DND-41 (cell line): ENCODE data around the gene PHACTR1.

Experiments
- ATAC-seq: fragments of 200-7000 bp; cut with Tn5 transposase; 3 replicates; pipeline ENCODE4 v1.9.1; 2021; ENCODE audit warnings: low read depth; ENCODE audit not compliant: insufficient read depth
- DNase-seq: peaks from one replicate; pipeline ENCODE4 v3.0.0-alpha.2; 2020
- H2AFZ ChIP-seq: 2 replicates; pipeline ENCODE4 v1.6.0; 2012; ENCODE audit warnings: low read depth, low read length
- H3K27ac ChIP-seq: 2 replicates; pipeline ENCODE4 v1.5.1; 2012; ENCODE audit warnings: low read length, inconsistent platforms
- H3K27me3 ChIP-seq: fragments of 200-600 bp; sonication (generic); 2 replicates; pipeline ENCODE4 v1.6.0; 2012; ENCODE audit warnings: low read length, mild to moderate bottlenecking, inconsistent platforms; ENCODE audit not compliant: insufficient read depth, poor library complexity
- H3K36me3 ChIP-seq: 2 replicates; pipeline ENCODE4 v1.5.1; 2012; ENCODE audit warnings: low read length, inconsistent platforms; ENCODE audit not compliant: insufficient read depth
- H3K4me1 ChIP-seq: 2 replicates; pipeline ENCODE4 v1.5.1; 2012; ENCODE audit warnings: mild to moderate bottlenecking, low read length; ENCODE audit not compliant: insufficient read depth
- H3K4me2 ChIP-seq: 2 replicates; pipeline ENCODE4 v1.6.0; 2012; ENCODE audit warnings: mild to moderate bottlenecking, moderate library complexity, low read length, inconsistent platforms; ENCODE audit not compliant: insufficient read depth
- H3K4me3 ChIP-seq, 2 experiments: fragments of 200-600 bp in 1 of 2; shearing (Covaris generic) in 1 of 2; 2 replicates each; pipeline ENCODE4 v1.5.1; 2012 to 2016; ENCODE audit warnings: inconsistent platforms in 2 of 2, low read length in 2 of 2, mild to moderate bottlenecking in 2 of 2, low read depth in 1 of 2, moderate library complexity in 1 of 2
- H3K79me2 ChIP-seq: 2 replicates; pipeline ENCODE4 v1.6.0; 2012; ENCODE audit warnings: low read length, inconsistent platforms; ENCODE audit not compliant: insufficient read depth
- H3K9ac ChIP-seq: 2 replicates; pipeline ENCODE4 v1.6.0; 2012; ENCODE audit warnings: low read depth, mild to moderate bottlenecking, inconsistent platforms, low read length, moderate library complexity
- H3K9me3 ChIP-seq: 2 replicates; pipeline ENCODE4 v1.5.1; 2012; ENCODE audit warnings: low read length, moderate library complexity, mild to moderate bottlenecking, inconsistent platforms; ENCODE audit not compliant: insufficient read depth, severe bottlenecking
- H4K20me1 ChIP-seq: 2 replicates; pipeline ENCODE4 v1.6.0; 2012; ENCODE audit warnings: low read length; ENCODE audit not compliant: insufficient read depth
- CTCF ChIP-seq: IDR thresholded peaks from 2 replicates; pipeline ENCODE4 v1.5.1; 2012; ENCODE audit warnings: borderline replicate concordance, low read length, moderate library complexity, mild to moderate bottlenecking; ENCODE audit not compliant: poor library complexity, severe bottlenecking; ENCODE audit errors: extremely low read depth
- EZH2 ChIP-seq: IDR thresholded peaks from 3 replicates; pipeline ENCODE4 v1.6.1; 2012; ENCODE audit warnings: borderline replicate concordance, low read depth, mild to moderate bottlenecking, moderate library complexity, low read length, inconsistent platforms; ENCODE audit not compliant: severe bottlenecking

PHACTR1 gene

DNA sequence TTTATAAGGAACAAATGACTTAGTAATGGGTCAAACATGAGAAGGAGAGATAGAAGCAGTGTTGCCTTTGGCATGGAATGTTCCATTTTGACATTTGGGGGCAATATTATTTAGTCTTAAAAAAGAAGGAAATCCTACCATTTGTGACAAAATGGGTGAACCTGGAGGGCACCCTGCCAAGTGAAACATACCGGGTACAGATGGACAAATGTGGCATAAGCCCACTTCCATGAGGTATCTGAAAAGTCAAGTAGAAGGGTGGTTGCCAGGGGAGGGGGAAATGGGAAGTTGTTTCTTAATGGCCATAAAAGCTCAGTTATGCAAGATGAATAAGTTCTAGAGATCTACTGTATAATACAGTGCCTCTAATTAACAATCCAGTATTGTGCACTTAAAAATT is 342.5 kb downstream of the PHACTR1 start:
- no peaks in the 10 kb centered on the region for H3K4me1 ChIP-seq
- H4K20me1 ChIP-seq = no peaks in the 10 kb centered on the region
- no peak overlapping the region for H3K9ac ChIP-seq
- TF ChIP-seq CTCF (no peak), EZH2 (no peak)
- no peaks in the 10 kb centered on the region for H3K79me2 ChIP-seq
- H2AFZ ChIP-seq = no peak overlapping the region
- H3K4me2 ChIP-seq = no peak overlapping the region
- DNase-seq (no peak), ATAC-seq (no peak)
- H3K27ac ChIP-seq = no peak overlapping the region
- no peaks in the 10 kb centered on the region for H3K36me3 ChIP-seq
- no peak overlapping the region for H3K4me3 ChIP-seq
- H3K27me3 ChIP-seq = peaks cover 2% of the 10 kb centered on the region
- H3K9me3 ChIP-seq = no peaks in the 10 kb centered on the region

DNA sequence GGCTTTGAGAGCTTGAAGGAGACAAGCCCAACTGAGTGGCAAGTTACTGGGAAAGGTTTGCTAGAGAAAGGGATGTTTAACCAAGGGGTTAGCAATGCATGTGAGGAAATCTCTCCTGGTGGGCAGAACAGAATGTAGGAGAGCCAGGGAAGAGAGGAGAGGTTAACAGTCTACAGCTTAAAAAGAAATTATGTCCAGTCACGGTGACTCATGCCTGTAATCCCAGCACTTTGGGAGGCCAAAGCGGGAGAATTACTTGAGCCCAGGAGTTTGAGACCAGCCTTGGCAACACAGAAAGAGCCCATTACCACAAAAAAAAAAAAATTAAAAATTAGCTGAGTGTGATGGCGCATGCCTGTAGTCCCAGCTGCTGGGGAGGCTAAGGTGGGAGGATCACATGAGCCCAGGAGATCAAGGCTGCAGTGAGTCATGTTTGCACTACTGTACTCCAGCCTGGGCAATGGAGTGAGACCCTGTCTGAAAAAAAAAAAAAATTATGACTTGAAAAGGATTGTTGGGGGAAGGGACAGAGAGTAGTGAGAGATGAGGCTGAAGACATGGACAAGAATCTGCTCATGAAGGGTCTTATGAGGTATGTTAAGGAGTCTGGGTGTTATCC is 346.8 kb downstream of the PHACTR1 start:
- Histone ChIP-seq H3K9me3 (no peaks in the 10 kb centered on the region), H4K20me1 (no peaks in the 10 kb centered on the region), H3K9ac (no peak overlapping the region), H3K4me2 (no peak overlapping the region), H3K4me3 (no peak overlapping the region), H3K36me3 (no peaks in the 10 kb centered on the region), H3K27me3 (peaks cover 8% of the 10 kb centered on the region), H2AFZ (no peak overlapping the region), H3K79me2 (no peaks in the 10 kb centered on the region), H3K4me1 (no peaks in the 10 kb centered on the region), H3K27ac (no peak overlapping the region)
- ATAC-seq = no peak
- DNase-seq = no peak
- TF ChIP-seq EZH2 (no peak), CTCF (no peak)

DNA sequence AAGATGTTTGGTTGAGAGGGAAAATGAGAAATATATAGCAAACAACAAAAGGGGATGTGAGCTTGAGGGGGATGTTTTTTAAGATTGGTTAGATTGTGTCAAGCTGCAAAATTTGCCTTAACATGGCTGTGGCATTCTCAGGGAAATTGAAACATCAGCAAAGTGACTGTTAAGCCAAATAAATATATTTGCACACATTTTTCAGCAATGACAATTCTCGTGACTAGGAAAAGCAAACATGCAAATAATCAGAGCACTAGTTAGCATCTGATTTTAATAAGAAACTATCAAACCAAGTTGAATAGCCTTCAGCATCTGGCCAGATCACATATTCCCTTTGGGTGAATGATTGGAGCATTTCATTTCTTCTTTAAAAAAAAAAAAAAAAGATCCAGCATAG is 349.0 kb downstream of the PHACTR1 start:
- Histone ChIP-seq H3K79me2 (no peaks in the 10 kb centered on the region), H3K4me3 (no peak overlapping the region), H3K27me3 (peaks cover 5% of the 10 kb centered on the region), H3K36me3 (no peaks in the 10 kb centered on the region), H3K4me2 (no peak overlapping the region), H3K27ac (no peak overlapping the region), H3K9ac (no peak overlapping the region), H2AFZ (no peak overlapping the region), H3K4me1 (no peaks in the 10 kb centered on the region), H3K9me3 (no peaks in the 10 kb centered on the region), H4K20me1 (no peaks in the 10 kb centered on the region)
- TF ChIP-seq EZH2 (no peak), CTCF (no peak)
- ATAC-seq = no peak
- DNase-seq = no peak
